ENCODE measurements around the gene KIF26B.
"Not testable (repeated sequence)": the region's sequence is repeated elsewhere in the genome, so short reads cannot be mapped to it uniquely, and the experiment has no call there.

The KIF26B gene

DNA sequence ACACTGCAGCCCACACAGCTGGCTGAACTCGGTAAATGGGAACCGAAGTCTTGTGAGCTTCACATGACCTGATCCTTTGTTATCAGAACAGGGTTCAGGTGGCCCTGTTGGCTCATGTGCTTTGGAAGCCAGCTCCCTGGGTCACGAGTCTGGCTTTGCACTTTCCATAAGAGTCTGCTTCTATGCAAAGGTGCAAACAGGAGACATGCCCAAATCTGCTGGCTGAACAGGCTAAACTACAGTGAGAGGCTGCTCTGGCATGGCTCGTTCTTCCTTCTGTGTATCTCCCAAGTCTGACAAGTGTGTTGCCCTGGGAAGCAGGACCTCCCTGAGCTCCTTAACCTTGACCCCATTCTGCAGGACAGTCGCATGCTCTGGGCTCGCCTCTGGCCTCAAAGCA lies 549.6 kb downstream of the KIF26B start:
- Mint-ChIP-seq H3K4me3 (no peak overlapping the region), H3K27ac (no peak overlapping the region), H3K27me3 (no peaks in the 10 kb centered on the region), H3K4me1 (ENCODE audit: low read depth) (no peaks in the 10 kb centered on the region), H3K36me3 (ENCODE audit: low read depth) (no peaks in the 10 kb centered on the region), H3K9me3 (no peaks in the 10 kb centered on the region)
- intact Hi-C loops (cut with micrococcal nuclease), result no loop called here

DNA sequence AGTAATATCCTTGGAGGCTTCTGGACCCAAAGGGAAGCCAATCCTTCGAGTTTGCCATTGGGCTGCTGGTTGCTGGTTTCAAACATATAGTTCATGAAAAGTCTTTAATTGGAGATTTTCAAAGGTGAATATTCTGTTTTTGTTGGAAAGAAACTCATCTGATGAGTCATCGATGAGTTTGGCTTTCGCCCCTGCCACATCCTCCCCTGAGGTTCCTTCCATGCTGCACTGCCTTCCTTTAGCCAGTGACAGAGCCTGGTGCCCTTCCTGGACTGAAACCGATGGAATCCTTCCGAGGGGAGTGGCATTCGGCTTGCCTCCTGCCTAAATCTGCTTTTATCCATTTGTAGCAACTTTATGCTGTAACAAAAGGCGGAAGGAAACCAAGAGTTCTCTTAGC lies 550.0 kb downstream of the KIF26B start:
- no peak overlapping the region for H3K27ac Mint-ChIP-seq
- no peak overlapping the region for H3K4me3 Mint-ChIP-seq
- no peaks in the 10 kb centered on the region for H3K4me1 Mint-ChIP-seq (ENCODE audit: low read depth)
- H3K9me3 Mint-ChIP-seq, result no peaks in the 10 kb centered on the region
- H3K27me3 Mint-ChIP-seq, result no peaks in the 10 kb centered on the region
- H3K36me3 Mint-ChIP-seq (ENCODE audit: low read depth), result no peaks in the 10 kb centered on the region
- intact Hi-C loops (cut with micrococcal nuclease), result no loop called here

DNA sequence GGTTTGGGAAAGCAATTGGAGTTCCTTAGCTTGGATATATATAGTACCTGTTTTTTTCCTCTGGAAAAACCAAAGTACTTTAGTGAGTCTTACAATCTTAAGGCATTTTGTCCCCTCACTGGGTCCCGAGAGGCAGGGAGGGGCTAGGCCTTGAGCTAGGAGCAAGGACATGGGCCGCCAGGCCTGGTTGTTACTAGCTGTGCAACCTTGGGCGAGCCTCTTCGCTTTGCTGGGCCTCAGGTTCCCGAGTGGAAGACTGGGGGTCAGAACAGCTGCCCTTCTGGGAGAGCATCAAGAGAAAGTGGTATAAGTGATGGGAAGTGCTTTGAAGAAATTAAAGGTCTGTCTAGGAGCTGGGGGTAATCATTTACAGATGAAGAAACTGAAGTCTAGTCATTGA lies 553.2 kb downstream of the KIF26B start:
- H3K27ac Mint-ChIP-seq, result no peak overlapping the region
- H3K27me3 Mint-ChIP-seq, result peaks cover 4% of the 10 kb centered on the region
- H3K36me3 Mint-ChIP-seq (ENCODE audit: low read depth), result no peaks in the 10 kb centered on the region
- H3K4me1 Mint-ChIP-seq (ENCODE audit: low read depth), result no peaks in the 10 kb centered on the region
- intact Hi-C loops (cut with micrococcal nuclease), result no loop called here
- no peak overlapping the region for H3K4me3 Mint-ChIP-seq
- no peaks in the 10 kb centered on the region for H3K9me3 Mint-ChIP-seq

DNA sequence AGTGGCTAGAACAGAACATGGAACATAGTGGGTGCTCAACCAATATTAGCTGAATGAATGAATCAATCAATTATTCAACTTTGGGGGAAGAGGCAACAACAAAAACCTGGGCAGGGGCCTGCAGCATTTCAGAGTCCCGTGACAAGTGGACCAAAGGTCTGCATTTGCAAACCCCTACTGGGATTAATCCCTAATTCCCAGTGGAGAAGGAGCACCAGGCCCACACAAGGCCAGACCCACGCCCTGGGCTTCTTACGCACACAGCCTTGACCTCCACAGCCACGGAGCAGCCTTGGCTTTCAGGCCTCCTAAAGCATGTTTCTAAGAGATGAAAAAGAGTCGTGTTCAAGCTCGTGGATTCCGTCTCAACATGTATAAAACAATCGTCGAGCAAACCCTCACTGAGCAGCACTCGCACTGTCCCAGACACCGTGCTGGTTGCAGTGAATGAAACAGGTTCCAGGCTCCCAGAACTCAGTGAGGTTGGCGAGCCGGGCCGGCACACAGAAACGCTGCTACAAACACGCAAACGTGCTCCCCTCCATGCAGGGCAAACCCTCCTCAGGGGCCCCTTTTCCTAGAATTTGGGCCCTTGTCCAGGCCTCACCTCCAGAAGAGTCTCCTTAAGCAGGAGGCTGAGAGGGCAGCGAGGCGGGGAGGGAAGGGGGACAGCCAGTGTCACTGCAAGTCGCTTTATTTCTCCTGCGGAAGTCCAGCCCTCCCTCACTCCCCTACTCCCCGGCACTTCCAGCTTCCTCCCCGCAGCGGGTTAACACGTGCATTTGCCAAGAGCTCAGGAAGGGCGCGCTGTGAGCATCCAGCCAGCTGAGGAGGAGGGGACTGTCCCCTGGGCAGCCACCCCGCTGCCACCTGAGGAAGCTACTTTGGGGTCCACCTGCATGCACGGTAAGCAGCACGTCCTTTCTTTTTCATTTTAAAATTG lies 556.4 kb downstream of the KIF26B start:
- intact Hi-C loops (cut with micrococcal nuclease), result no loop called here
- H3K4me3 Mint-ChIP-seq, result no peak overlapping the region
- H3K4me1 Mint-ChIP-seq (ENCODE audit: low read depth), result no peaks in the 10 kb centered on the region
- no peaks in the 10 kb centered on the region for H3K9me3 Mint-ChIP-seq
- no peak overlapping the region for H3K27ac Mint-ChIP-seq
- peaks cover 4% of the 10 kb centered on the region for H3K27me3 Mint-ChIP-seq
- no peaks in the 10 kb centered on the region for H3K36me3 Mint-ChIP-seq (ENCODE audit: low read depth)

DNA sequence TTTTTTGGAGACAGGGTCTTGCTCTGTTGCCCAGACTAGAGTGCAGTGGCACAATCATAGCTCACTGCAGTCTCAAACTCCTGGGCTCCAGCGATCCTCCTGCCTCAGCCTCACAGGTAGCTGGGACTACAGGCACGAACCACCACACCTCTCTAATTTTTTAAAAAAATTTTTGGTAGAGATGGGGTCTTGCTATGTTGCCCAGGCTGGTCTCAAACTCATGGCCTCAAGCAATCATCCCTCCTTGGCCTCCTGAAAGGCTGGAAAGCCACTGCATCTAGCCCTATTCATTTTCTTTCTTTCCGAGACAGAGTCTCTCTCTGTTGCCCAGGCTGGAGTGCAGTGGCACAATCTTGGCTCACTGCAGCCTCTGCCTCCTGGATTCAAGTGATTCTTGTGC lies 559.2 kb downstream of the KIF26B start:
- H3K4me1 Mint-ChIP-seq (ENCODE audit: low read depth); H3K27me3 Mint-ChIP-seq; intact Hi-C loops (cut with micrococcal nuclease); H3K36me3 Mint-ChIP-seq (ENCODE audit: low read depth); H3K9me3 Mint-ChIP-seq; H3K4me3 Mint-ChIP-seq; H3K27ac Mint-ChIP-seq: not testable (repeated sequence)

DNA sequence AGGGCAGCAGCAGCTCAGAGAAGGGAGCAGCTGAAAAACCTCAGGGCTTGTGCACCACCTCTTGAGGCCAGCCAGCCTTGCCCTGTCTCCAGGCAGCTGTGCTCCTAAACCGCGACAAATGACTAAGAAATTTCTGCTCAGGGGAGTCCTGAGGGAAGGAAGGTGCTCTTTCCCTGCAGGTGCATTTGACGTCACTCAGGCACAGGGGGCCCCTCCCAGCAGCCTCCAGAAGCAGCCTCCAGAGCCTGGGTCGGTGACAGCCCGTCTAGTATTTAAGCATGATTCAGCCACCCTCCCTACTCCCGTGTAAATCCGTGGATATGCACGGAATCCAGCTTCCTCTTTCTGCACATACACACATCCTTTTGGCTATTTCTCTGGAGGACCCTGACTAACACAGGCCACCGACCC lies 560.5 kb downstream of the KIF26B start:
- Mint-ChIP-seq H3K36me3 (ENCODE audit: low read depth) (no peaks in the 10 kb centered on the region), H3K27me3 (peaks cover 4% of the 10 kb centered on the region), H3K9me3 (no peaks in the 10 kb centered on the region), H3K4me3 (no peak overlapping the region), H3K4me1 (ENCODE audit: low read depth) (no peaks in the 10 kb centered on the region), H3K27ac (no peak overlapping the region)
- intact Hi-C loops (cut with micrococcal nuclease), result no loop called here

DNA sequence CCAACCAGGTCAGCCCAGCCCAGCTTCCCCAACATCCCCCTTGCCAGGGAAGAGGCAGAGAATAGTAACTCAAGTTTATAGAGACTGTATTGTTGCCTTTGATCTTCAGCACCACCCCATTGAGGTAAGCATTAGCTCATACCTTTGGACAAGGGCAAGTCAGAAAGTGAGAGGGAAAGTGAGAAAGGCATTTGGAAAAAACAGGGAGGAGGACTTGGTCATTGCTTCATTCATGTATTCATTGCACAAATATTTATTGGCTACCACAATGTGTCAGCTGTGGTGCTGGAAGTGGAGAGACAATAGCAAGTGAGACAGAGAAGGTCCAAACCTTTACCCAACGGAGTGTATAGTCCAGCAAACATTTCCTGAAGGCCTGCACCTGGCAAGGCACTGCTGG lies 561.2 kb downstream of the KIF26B start:
- Mint-ChIP-seq H3K36me3 (ENCODE audit: low read depth) (no peaks in the 10 kb centered on the region), H3K27ac (no peak overlapping the region), H3K4me3 (no peak overlapping the region), H3K9me3 (no peaks in the 10 kb centered on the region), H3K4me1 (ENCODE audit: low read depth) (no peaks in the 10 kb centered on the region), H3K27me3 (peaks cover 4% of the 10 kb centered on the region)
- intact Hi-C loops (cut with micrococcal nuclease), result no loop called here

DNA sequence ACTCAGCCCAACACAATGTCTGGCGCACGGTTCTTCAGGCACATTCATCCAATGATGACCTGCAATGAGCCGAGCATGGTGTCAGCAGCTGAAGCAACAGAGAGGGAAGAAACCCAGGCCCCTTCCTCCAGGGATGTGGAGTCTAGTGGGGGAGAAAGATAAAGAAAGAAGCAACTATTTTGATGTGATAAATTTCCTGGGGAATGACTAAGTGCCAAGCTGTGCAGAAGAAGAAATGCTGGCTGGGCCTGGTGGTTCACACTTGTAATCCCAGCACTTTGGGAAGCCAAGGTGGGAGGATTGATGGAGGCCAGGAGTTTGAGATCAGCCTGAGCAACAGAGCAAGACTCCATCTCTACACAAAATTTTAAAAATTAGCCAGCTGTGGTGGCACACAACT lies 561.8 kb downstream of the KIF26B start:
- no peak overlapping the region for H3K27ac Mint-ChIP-seq
- intact Hi-C loops (cut with micrococcal nuclease), result no loop called here
- H3K27me3 Mint-ChIP-seq, result peaks cover under 1% of the 10 kb centered on the region
- no peaks in the 10 kb centered on the region for H3K36me3 Mint-ChIP-seq (ENCODE audit: low read depth)
- no peak overlapping the region for H3K4me3 Mint-ChIP-seq
- no peaks in the 10 kb centered on the region for H3K4me1 Mint-ChIP-seq (ENCODE audit: low read depth)
- no peaks in the 10 kb centered on the region for H3K9me3 Mint-ChIP-seq

DNA sequence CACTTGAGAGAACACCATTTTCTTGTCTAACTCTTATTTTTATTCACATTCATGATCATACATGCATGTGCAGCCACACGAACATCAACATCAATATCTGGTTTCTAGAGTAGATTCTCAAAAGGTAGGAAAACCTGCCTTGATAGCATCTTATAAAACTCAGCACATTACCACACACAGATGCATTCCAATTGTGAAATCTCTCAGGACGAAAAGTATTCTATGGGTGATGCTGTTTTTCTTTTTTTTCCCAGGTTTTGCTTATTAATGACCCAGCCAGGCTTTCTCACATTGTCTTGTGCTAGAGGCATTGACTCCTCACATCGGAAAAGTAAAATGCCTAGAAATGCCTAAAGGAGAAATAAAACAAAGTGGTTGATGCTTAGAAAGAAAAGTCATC lies 562.8 kb downstream of the KIF26B start:
- Mint-ChIP-seq H3K9me3 (no peaks in the 10 kb centered on the region), H3K4me1 (ENCODE audit: low read depth) (no peaks in the 10 kb centered on the region), H3K4me3 (no peak overlapping the region), H3K27ac (no peak overlapping the region), H3K27me3 (no peaks in the 10 kb centered on the region), H3K36me3 (ENCODE audit: low read depth) (no peaks in the 10 kb centered on the region)
- intact Hi-C loops (cut with micrococcal nuclease), result no loop called here

DNA sequence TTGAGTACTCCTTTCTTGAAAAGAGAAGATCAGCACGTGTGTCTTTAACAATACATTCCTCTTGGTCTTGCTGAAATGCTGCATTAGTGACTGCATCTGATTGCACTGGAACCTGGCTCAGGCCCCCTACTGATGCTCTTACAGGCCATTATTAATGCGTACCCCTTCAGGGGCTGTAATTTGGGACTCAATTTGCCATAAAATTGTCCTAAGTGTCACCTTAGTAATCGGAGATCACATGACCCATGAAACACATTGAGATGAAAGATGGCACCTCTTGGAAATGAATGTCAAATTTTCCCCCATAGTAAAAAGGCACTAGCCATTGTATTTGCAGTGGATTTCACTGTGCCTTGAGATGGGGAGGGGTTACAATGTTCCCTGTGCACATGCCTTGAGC lies 563.3 kb downstream of the KIF26B start:
- no peaks in the 10 kb centered on the region for H3K27me3 Mint-ChIP-seq
- H3K9me3 Mint-ChIP-seq, result no peaks in the 10 kb centered on the region
- no peak overlapping the region for H3K27ac Mint-ChIP-seq
- no peaks in the 10 kb centered on the region for H3K4me1 Mint-ChIP-seq (ENCODE audit: low read depth)
- intact Hi-C loops (cut with micrococcal nuclease), result no loop called here
- no peaks in the 10 kb centered on the region for H3K36me3 Mint-ChIP-seq (ENCODE audit: low read depth)
- H3K4me3 Mint-ChIP-seq, result no peak overlapping the region

DNA sequence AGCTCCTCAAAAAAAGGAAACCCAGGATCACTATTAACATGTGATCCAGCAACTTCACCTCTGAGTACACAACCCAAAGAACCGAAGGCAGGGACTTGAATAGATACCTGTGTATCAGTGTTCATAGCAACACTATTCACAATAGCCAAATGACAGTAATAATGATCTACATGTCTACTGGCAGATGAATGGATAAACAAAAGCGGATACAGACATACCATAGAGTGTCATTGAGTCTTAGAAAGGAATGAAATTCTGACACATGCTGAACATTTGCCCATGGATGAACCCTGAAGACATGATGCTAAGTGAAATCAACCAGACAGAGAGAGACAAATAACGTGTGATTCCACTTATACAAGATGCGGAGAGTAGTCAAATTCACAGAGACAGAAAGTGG lies 564.2 kb downstream of the KIF26B start:
- Mint-ChIP-seq H3K4me3 (no peak overlapping the region), H3K9me3 (no peaks in the 10 kb centered on the region), H3K27me3 (no peaks in the 10 kb centered on the region)

DNA sequence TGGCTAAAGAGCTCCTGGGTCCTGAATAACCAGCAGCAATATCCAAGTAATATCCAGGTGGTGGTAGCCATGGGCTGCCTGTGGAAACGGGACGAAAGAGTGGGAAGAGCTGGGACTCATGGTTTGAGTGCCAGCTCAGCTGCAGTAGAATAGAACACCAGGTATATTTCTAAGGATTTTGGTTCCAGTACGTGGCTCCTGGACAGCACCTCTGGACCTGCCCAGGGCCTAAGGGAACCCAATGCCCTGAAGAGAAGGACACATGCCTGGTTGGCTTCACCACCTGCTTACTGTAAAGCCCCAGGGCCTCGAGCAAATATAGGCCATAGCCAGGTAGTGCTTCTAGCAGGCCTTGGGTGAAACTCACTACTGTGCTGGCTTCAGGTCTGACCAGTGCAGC lies 566.7 kb downstream of the KIF26B start:
- Mint-ChIP-seq H3K36me3 (ENCODE audit: low read depth) (no peaks in the 10 kb centered on the region), H3K4me3 (no peak overlapping the region), H3K9me3 (peaks cover 25% of the 10 kb centered on the region), H3K4me1 (ENCODE audit: low read depth) (no peaks in the 10 kb centered on the region), H3K27me3 (no peaks in the 10 kb centered on the region), H3K27ac (no peak overlapping the region)
- intact Hi-C loops (cut with micrococcal nuclease), result no loop called here

More for the DNA sequence above, 564.2 kb downstream of the KIF26B start:
- Mint-ChIP-seq H3K27ac (no peak overlapping the region), H3K36me3 (ENCODE audit: low read depth) (no peaks in the 10 kb centered on the region), H3K4me1 (ENCODE audit: low read depth) (no peaks in the 10 kb centered on the region)
- intact Hi-C loops (cut with micrococcal nuclease), result no loop called here

DNA sequence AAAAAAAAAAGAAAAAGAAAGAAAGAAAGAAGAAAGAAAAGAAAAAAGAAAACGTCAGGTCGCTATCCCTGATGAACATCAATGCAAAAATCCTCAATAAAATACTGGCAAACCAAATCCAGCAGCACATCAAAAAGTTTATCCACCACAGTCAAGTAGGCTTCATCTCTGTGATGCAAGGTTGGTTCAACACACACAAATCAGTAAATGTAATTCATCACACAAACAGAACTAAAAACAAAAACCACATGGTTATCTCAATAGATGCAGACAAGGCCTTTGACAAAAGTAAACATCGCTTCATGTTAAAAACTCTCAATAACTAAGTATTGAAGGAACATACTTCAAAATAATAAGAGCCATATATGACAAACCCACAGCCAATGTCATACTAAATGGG lies 573.2 kb downstream of the KIF26B start:
- H3K9me3 Mint-ChIP-seq, result peaks cover 64% of the 10 kb centered on the region
- intact Hi-C loops (cut with micrococcal nuclease); H3K27ac Mint-ChIP-seq; H3K4me3 Mint-ChIP-seq; H3K36me3 Mint-ChIP-seq (ENCODE audit: low read depth); H3K4me1 Mint-ChIP-seq (ENCODE audit: low read depth); H3K27me3 Mint-ChIP-seq: not testable (repeated sequence)

DNA sequence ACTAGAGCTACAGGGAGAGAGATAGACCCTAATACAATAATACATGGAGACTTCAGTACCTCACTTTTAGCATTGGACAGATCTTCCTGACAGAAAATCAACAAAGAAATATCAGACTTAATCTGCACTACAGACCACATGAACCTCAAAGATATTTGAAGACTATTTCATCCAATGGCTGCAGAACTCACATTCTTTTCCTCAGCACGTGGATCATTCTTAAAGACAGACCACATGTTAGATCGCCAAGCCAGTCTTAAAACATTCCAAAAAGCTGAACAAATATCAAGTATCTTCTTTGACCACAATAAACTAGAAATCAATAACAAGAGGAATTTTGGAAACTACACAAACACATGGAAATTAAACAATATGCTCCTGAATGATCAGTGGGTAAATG lies 576.0 kb downstream of the KIF26B start:
- Mint-ChIP-seq H3K4me1 (ENCODE audit: low read depth) (no peaks in the 10 kb centered on the region), H3K36me3 (ENCODE audit: low read depth) (no peaks in the 10 kb centered on the region), H3K27ac (no peak overlapping the region), H3K4me3 (no peak overlapping the region), H3K27me3 (no peaks in the 10 kb centered on the region), H3K9me3 (peaks cover 46% of the 10 kb centered on the region)
- intact Hi-C loops (cut with micrococcal nuclease), result no loop called here

DNA sequence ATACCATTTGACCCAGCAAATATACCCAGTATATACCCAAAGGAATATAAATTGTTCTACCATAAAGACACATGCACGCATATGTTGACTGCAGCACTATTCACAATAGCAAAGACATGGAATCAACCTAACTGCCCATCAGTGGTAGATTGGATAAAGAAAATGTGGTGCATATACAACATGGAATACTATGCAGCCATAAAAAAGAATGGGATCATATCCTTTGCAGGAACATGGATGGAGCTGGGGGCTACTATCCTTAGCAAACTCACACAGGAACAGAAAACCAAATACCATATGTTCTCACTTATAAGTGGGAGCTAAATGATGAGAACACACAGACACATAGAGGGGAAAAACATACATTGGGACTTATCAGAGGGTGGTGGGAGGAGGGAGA lies 585.6 kb downstream of the KIF26B start:
- H3K27ac Mint-ChIP-seq; H3K27me3 Mint-ChIP-seq; H3K4me3 Mint-ChIP-seq; H3K4me1 Mint-ChIP-seq (ENCODE audit: low read depth); H3K36me3 Mint-ChIP-seq (ENCODE audit: low read depth); H3K9me3 Mint-ChIP-seq; intact Hi-C loops (cut with micrococcal nuclease): not testable (repeated sequence)

All from dendritic cell treated with granulocyte-macrophage colony-stimulating factor and Interleukin-4, amounts not matched to agents 40 ng/mL and 50 ng/mL, for 4 days (primary cell).